Panc1 (cell line): Measurements from ENCODE around the gene AKT1S1. TPM values are rescaled to one million over a fixed set of nuclear protein-coding genes. Genes with fewer than 3 reads are reported as not detected.

Experiments used
- ATAC-seq: fragments of 200-7000 bp; cut with Tn5 transposase; 2 replicates; pipeline ENCODE4 v1.9.1; 2020; ENCODE audit warnings: mild to moderate bottlenecking, moderate library complexity
- BruUV-seq: library from RNA; stranded (reverse); fragments of 400-500 nt; replicated peaks from 2 replicates; lab custom pipeline; 2021; lab: Mats Ljungman, UMichigan
- CTCF ChIA-PET: fragments of 300-600 bp; sonication (Branson Sonifier 250); formaldehyde crosslinking; loops from one replicate; lab custom pipeline; 2022; ENCODE audit warnings: antibody characterized with exemption; lab: Charles Lee
- POLR2A ChIA-PET: fragments of 300-600 bp; sonication (Branson Sonifier 250); formaldehyde crosslinking; loops from one replicate; lab custom pipeline; 2022; ENCODE audit warnings: antibody characterized with exemption; lab: Charles Lee
- DNase-seq: peaks from one replicate; pipeline ENCODE4 v3.0.0-alpha.2; 2010; ENCODE audit warnings: low read depth, low spot score
- H3K27ac ChIP-seq: 2 replicates; pipeline ENCODE4 v1.5.1; 2011; ENCODE audit warnings: mild to moderate bottlenecking, low read length, inconsistent platforms
- H3K27me3 ChIP-seq: fragments of 200-500 bp; sonication (Bioruptor generic); 2 replicates; pipeline ENCODE4 v1.6.0; 2014; ENCODE audit warnings: low read length, inconsistent platforms; ENCODE audit not compliant: control insufficient read depth, insufficient read depth
- H3K36me3 ChIP-seq: fragments of 200-500 bp; sonication (Bioruptor generic); 2 replicates; pipeline ENCODE4 v1.5.1; 2014; ENCODE audit warnings: inconsistent platforms, mild to moderate bottlenecking, low read length, moderate library complexity; ENCODE audit not compliant: control insufficient read depth, insufficient read depth
- H3K4me1 ChIP-seq: 2 replicates; pipeline ENCODE4 v1.5.1; 2011; ENCODE audit warnings: inconsistent platforms, mild to moderate bottlenecking, low read length, moderate library complexity; ENCODE audit not compliant: control insufficient read depth, insufficient read depth
- H3K4me3 ChIP-seq, 2 experiments: 2 replicates each; pipeline ENCODE4 v1.5.1; 2011 to 2012; ENCODE audit warnings: low read depth in 2 of 2, low read length in 2 of 2, mild to moderate bottlenecking in 2 of 2, inconsistent platforms in 1 of 2, moderate library complexity in 1 of 2
- H3K9me3 ChIP-seq: fragments of 200-500 bp; sonication (Bioruptor generic); 2 replicates; pipeline ENCODE4 v1.5.1; 2014; ENCODE audit warnings: low read depth, mild to moderate bottlenecking, inconsistent platforms, low read length, moderate library complexity; ENCODE audit not compliant: control insufficient read depth, insufficient read depth
- POLR2AphosphoS5 ChIP-seq: IDR thresholded peaks from 2 replicates; pipeline ENCODE4 v1.6.1; 2012; ENCODE audit warnings: mild to moderate bottlenecking, low read depth, low read length, moderate library complexity
- SIN3A ChIP-seq: IDR thresholded peaks from 2 replicates; pipeline ENCODE4 v1.6.1; 2012; ENCODE audit warnings: low read depth, mild to moderate bottlenecking, low read length, moderate library complexity, borderline replicate concordance; ENCODE audit not compliant: insufficient read depth
- TCF7L2 ChIP-seq: IDR thresholded peaks from 2 replicates; pipeline ENCODE4 v1.6.1; 2011; ENCODE audit warnings: mild to moderate bottlenecking, low read depth, low read length, inconsistent platforms
- in situ Hi-C: cut with HindIII; loops from 2 replicates; pipeline ENCODE4 v1.10.0; 2016; ENCODE audit warnings: low sequenced_read_pairs, low pct_unique_long_range_greater_than_20kb
- intact Hi-C: fragments of 100-400 bp; cut with micrococcal nuclease; formaldehyde crosslinking; loops from one replicate; pipeline ENCODE4 v1.10.0; 2022; ENCODE audit not compliant: unreplicated experiment
- total RNA-seq: library from RNA; stranded (reverse); gene quantifications from one replicate; pipeline ENCODE4 v1.2.1, GENCODE V29; 2021; ENCODE audit not compliant: unreplicated experiment
- TF ChIP-seq, protein P1 (sequence below), 2 experiments: IDR thresholded peaks; 2 replicates each; pipeline ENCODE4 v1.6.1; 2011 to 2012; ENCODE audit warnings: low read depth in 2 of 2, control low read depth in 1 of 2, low read length in 1 of 2, mild to moderate bottlenecking in 1 of 2, moderate library complexity in 1 of 2; ENCODE audit not compliant: insufficient read depth in 1 of 2
- TF ChIP-seq, protein P2 (sequence below): fragments of 450-650 bp; IDR thresholded peaks from 2 replicates; pipeline ENCODE4 v1.5.1; 2017; ENCODE audit warnings: mild to moderate bottlenecking

The AKT1S1 gene
- total RNA-seq, 1 experiment from 2014 or later: 92.8 TPM

DNA sequence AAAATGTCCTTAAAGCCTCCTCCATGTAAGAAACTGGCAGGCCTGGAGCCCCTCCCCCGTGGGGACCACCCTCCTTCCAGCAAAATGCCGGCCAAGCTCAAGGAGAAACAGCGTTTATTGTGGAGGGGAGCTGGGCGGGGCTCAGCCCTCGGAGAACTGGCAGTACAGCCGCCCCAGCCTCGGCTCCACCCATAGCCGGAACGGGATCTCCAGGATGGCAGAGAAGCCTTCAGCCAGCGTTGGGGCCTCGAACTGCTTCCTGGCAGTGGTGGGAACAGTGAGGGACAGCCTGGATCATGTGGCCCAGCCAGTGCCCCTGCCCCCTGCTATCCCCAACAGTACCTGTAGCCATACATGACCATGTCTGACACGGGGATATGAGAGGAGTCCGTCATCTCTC is 16.0 kb downstream of the AKT1S1 start:
- peaks cover 41% of the 10 kb centered on the region for H3K4me1 ChIP-seq
- no peaks in the 10 kb centered on the region for H3K36me3 ChIP-seq
- ChIA-PET POLR2A (no interaction called here), CTCF (no interaction called here)
- no peaks in the 10 kb centered on the region for H3K27me3 ChIP-seq
- peak; percentile 27 for ATAC-seq
- peak overlapping the region; percentile 84 for H3K27ac ChIP-seq
- in situ Hi-C loops (no loop called here), intact Hi-C loops (no loop called here)
- BruUV-seq: no TSS peak
- no peak overlapping the region for H3K4me3 ChIP-seq
- no peak for DNase-seq
- TF ChIP-seq POLR2AphosphoS5: no peak
- TF ChIP-seq, protein P1, sequence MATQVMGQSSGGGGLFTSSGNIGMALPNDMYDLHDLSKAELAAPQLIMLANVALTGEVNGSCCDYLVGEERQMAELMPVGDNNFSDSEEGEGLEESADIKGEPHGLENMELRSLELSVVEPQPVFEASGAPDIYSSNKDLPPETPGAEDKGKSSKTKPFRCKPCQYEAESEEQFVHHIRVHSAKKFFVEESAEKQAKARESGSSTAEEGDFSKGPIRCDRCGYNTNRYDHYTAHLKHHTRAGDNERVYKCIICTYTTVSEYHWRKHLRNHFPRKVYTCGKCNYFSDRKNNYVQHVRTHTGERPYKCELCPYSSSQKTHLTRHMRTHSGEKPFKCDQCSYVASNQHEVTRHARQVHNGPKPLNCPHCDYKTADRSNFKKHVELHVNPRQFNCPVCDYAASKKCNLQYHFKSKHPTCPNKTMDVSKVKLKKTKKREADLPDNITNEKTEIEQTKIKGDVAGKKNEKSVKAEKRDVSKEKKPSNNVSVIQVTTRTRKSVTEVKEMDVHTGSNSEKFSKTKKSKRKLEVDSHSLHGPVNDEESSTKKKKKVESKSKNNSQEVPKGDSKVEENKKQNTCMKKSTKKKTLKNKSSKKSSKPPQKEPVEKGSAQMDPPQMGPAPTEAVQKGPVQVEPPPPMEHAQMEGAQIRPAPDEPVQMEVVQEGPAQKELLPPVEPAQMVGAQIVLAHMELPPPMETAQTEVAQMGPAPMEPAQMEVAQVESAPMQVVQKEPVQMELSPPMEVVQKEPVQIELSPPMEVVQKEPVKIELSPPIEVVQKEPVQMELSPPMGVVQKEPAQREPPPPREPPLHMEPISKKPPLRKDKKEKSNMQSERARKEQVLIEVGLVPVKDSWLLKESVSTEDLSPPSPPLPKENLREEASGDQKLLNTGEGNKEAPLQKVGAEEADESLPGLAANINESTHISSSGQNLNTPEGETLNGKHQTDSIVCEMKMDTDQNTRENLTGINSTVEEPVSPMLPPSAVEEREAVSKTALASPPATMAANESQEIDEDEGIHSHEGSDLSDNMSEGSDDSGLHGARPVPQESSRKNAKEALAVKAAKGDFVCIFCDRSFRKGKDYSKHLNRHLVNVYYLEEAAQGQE (IDR thresholded peaks at IDR 0.05; ENCODE audit: insufficient read depth in 1 of 2, low read depth in 2 of 2, low read length in 1 of 2): no peak
- TF ChIP-seq, protein P2, sequence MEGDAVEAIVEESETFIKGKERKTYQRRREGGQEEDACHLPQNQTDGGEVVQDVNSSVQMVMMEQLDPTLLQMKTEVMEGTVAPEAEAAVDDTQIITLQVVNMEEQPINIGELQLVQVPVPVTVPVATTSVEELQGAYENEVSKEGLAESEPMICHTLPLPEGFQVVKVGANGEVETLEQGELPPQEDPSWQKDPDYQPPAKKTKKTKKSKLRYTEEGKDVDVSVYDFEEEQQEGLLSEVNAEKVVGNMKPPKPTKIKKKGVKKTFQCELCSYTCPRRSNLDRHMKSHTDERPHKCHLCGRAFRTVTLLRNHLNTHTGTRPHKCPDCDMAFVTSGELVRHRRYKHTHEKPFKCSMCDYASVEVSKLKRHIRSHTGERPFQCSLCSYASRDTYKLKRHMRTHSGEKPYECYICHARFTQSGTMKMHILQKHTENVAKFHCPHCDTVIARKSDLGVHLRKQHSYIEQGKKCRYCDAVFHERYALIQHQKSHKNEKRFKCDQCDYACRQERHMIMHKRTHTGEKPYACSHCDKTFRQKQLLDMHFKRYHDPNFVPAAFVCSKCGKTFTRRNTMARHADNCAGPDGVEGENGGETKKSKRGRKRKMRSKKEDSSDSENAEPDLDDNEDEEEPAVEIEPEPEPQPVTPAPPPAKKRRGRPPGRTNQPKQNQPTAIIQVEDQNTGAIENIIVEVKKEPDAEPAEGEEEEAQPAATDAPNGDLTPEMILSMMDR: no peak
- TF ChIP-seq SIN3A: no peak
- no peak for TF ChIP-seq TCF7L2
- no peaks in the 10 kb centered on the region for H3K9me3 ChIP-seq

DNA sequence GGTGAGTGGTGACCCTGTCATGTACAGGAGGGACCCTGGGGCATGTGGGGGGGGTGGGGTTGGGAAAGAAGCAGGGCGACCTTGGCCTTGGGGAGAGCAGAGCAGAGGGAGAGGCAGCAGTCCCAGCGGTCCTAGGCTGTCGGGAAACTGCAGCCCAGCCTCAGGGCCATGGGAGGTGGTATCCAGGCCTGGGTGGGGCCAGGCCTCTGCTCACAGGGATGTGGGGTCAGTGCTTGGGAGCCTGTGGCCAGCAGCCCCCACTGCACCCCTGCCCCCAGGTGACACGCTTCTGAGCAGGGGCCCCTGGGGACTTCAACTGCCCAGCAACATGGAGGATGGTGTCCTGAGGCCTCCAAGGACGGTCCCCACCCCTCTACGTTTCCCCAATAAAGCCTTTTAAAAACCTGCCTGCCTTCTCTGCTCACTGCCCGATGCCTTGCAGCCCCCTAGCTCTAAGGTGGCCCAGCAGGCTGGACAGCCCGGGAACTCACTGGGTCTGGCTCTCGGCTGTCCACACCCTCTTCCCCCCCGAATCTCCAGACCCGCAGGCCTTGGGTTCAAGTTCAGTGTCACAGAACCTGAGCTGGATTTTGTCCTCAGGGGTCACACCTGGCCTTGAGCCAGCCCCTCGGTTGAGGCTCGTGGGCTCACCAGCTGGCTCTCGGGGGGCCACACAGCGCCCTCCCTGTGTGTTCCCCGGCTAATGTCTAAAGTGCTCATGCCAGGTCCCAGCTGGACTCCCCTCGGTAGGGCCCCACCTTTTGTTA is 16.6 kb downstream of the AKT1S1 start:
- POLR2A ChIA-PET: no interaction called here
- H3K27ac ChIP-seq: peak overlapping the region; percentile 84
- peaks cover 41% of the 10 kb centered on the region for H3K4me1 ChIP-seq
- H3K4me3 ChIP-seq: no peak overlapping the region
- H3K9me3 ChIP-seq: no peaks in the 10 kb centered on the region
- no TSS peak for BruUV-seq
- ATAC-seq (peak; percentile 5; the same call in 1 of the 2 replicates), DNase-seq (no peak)
- CTCF ChIA-PET: no interaction called here
- H3K27me3 ChIP-seq: no peaks in the 10 kb centered on the region
- in situ Hi-C loops: no loop called here
- no peak for TF ChIP-seq SIN3A
- intact Hi-C loops: no loop called here
- H3K36me3 ChIP-seq: no peaks in the 10 kb centered on the region

DNA sequence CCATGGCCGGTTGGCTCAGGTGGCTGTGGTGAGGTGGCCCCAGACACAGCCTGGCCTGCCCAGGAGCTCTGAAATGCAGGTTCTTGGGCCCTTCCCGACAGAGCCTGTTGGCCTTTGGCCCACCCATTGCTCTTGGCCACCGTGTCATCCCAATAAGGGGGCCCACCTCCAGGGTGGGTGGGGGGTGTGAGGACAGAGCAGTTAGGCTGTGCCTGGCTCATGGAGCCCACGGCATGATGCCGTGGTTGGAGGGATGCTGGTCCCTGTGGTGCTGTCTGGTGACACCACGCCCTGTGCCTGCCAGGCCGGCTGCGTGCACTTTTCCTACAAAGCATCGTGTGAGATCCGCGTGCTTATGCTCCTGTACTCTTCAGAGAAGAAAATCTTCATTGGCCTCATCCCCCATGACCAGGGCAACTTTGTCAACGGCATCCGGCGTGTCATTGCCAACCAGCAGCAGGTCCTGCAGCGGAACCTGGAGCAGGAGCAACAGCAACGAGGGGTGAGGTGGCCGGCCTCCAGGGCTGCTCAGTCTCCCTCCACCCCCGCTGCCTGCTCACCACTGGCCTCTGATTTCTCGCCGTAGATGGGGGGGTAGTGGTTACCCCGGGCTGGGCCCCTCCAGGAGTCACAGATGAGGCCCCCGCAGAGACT is 17.3 kb downstream of the AKT1S1 start:
- in situ Hi-C loops: no loop called here
- CTCF ChIA-PET: no interaction called here
- H3K27ac ChIP-seq: peak overlapping the region; percentile 84

More for the DNA sequence above, 17.3 kb downstream of the AKT1S1 start:
- H3K27me3 ChIP-seq: no peaks in the 10 kb centered on the region
- POLR2A ChIA-PET: no interaction called here
- no peaks in the 10 kb centered on the region for H3K9me3 ChIP-seq
- H3K4me1 ChIP-seq: peaks cover 38% of the 10 kb centered on the region
- intact Hi-C loops: no loop called here
- TF ChIP-seq, protein P1 (IDR thresholded peaks at IDR 0.05; ENCODE audit: insufficient read depth in 1 of 2, low read depth in 2 of 2, low read length in 1 of 2): no peak
- TF ChIP-seq SIN3A: no peak
- TF ChIP-seq POLR2AphosphoS5: no peak; the same call in 1 of the 2 replicates
- TF ChIP-seq, protein P2: no peak
- TF ChIP-seq TCF7L2: no peak
- DNase-seq (no peak), ATAC-seq (no peak)
- no peaks in the 10 kb centered on the region for H3K36me3 ChIP-seq
- H3K4me3 ChIP-seq: no peak overlapping the region
- BruUV-seq: no TSS peak
